ENCODE results near the gene RTKN.

DNA sequence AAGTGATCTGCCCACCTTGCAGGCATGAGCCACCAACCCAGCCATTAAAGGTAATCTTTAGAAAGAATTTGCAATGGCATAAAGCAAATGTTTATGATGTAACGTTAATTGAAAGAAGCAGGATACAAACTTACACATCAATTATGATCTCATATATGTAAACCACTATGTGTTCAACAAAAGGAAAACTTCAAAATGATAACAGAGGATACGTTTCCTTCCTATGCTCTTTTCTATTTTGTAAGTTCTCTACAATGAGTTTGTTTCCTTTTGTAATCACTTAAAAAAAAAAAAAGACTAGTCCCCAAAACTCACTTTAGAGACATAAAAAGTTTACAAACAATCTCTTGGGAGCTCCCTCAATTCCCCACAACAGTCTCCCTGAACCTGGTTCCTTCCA lies 21.7 kb downstream of the RTKN start:
- TF ChIP-seq GATA2 (IDR thresholded peaks at IDR 0.05; ENCODE audit: low read depth, low read length) (no peak), GATA3 (IDR thresholded peaks at IDR 0.05; ENCODE audit: low read depth, low read length) (no peak)

All from SH-SY5Y (cell line).